SU-DHL-6 (cell line): ENCODE measurements around the gene SLC16A5.

Experiments used
- EZH2phosphoT487 ChIP-seq: fragments of 200-600 bp; sonication (generic), shearing (Covaris generic); conservative IDR thresholded peaks from 2 replicates; pipeline ENCODE4 v1.6.1; 2018; ENCODE audit warnings: mild to moderate bottlenecking, antibody characterized with exemption, low read length, moderate library complexity, mixed read lengths
- TF ChIP-seq, protein P1 (sequence below): fragments of 200-600 bp; sonication (generic); IDR thresholded peaks from one replicate; pipeline ENCODE4 v1.5.1; 2017; ENCODE audit warnings: antibody characterized with exemption, mild to moderate bottlenecking, low read length, moderate library complexity; ENCODE audit not compliant: insufficient read depth, poor library complexity, severe bottlenecking

DNA sequence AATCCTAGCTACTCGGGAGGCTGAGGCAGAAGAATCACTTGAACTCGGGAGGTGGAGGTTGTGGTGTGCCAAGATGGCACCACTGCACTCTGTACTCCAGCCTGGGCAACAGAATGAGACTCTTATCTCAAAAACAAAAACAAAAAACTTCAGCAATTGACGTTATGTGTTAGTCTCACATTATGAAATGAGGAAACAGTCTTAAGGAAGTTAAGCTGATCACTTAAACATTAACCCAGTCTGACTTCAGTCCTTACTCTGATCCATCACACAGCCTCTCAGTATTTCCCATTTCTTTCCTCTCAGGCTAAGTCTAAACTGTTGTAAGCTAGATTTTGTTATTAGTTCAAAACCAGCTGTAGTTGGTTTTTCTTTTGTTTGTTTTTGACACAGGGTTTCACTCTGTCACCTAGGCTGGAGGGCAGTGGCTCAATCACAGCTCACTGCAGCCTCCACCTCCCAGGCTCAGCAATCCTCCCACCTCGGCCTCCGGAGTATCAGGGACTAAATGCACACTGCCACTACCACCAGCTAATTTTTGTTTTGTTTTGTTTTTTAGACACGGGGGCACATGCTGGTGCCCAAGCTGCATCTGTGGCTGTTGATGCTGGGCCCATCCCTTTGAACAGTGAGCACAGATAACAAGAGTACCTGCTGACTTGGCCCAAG lies 60.3 kb downstream of the SLC16A5 start:
- TF ChIP-seq, protein P1, sequence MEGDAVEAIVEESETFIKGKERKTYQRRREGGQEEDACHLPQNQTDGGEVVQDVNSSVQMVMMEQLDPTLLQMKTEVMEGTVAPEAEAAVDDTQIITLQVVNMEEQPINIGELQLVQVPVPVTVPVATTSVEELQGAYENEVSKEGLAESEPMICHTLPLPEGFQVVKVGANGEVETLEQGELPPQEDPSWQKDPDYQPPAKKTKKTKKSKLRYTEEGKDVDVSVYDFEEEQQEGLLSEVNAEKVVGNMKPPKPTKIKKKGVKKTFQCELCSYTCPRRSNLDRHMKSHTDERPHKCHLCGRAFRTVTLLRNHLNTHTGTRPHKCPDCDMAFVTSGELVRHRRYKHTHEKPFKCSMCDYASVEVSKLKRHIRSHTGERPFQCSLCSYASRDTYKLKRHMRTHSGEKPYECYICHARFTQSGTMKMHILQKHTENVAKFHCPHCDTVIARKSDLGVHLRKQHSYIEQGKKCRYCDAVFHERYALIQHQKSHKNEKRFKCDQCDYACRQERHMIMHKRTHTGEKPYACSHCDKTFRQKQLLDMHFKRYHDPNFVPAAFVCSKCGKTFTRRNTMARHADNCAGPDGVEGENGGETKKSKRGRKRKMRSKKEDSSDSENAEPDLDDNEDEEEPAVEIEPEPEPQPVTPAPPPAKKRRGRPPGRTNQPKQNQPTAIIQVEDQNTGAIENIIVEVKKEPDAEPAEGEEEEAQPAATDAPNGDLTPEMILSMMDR, result no peak
- no peak for TF ChIP-seq EZH2phosphoT487
